Tibial artery (tissue), 4 donors: ENCODE data around the gene FBN1.

Experiments used
- DNase-seq, 2 donors: peaks; one replicate each; pipeline ENCODE4 v3.0.0-alpha.2; 2019
- H3K27ac ChIP-seq, 2 donors: fragments of 200-600 bp; sonication (generic) in 1 of 2; 1 replicate in 1 of 2; 2 replicates in 1 of 2; pipeline ENCODE4 v1.5.1; 2018 to 2019; ENCODE audit warnings: mild to moderate bottlenecking in 1 of 2
- H3K27me3 ChIP-seq, 2 donors: fragments of 200-600 bp; sonication (generic) in 1 of 2; one replicate each; pipeline versions ENCODE4 v1.5.1 to v1.6.0; 2016 to 2019
- H3K36me3 ChIP-seq, 3 donors: fragments of 200-600 bp; sonication (generic) in 2 of 3; one replicate each; pipeline ENCODE4 v1.5.1; 2016 to 2019; ENCODE audit warnings: mild to moderate bottlenecking in 2 of 3
- H3K4me1 ChIP-seq, 4 donors: fragments of 200-600 bp; sonication (generic) in 2 of 4; 1 replicate in 3 of 4; 2 replicates in 1 of 4; pipeline ENCODE4 v1.5.1; 2016 to 2019
- H3K4me3 ChIP-seq, 2 donors: fragments of 200-600 bp; sonication (generic) in 1 of 2; 1 replicate in 1 of 2; 2 replicates in 1 of 2; pipeline ENCODE4 v1.5.1; 2018 to 2019; ENCODE audit warnings: mild to moderate bottlenecking in 2 of 2
- H3K9me3 ChIP-seq, 3 donors: fragments of 200-600 bp; sonication (generic) in 1 of 3; one replicate each; pipeline ENCODE4 v1.5.1; 2016 to 2019
- intact Hi-C: fragments of 100-400 bp; cut with DNase I; formaldehyde crosslinking; loops from one replicate; pipeline ENCODE4 v1.15.0; 2023; ENCODE audit warnings: low total_unique reads
- TF ChIP-seq, protein P1 (sequence below), 2 experiments: fragments of 200-600 bp in 1 of 2; fragments of 450-650 bp in 1 of 2; IDR thresholded peaks; one replicate each; pipeline ENCODE4 v1.5.1; 2017 to 2019; ENCODE audit warnings: antibody characterized with exemption in 2 of 2, mild to moderate bottlenecking in 1 of 2, moderate library complexity in 1 of 2

The FBN1 gene

GRCh38 chr15:48681353-48681752 is 35.8 kb upstream of the FBN1 start:
- Histone ChIP-seq H3K4me1 (no peaks in the 10 kb centered on the region), H3K36me3 (no peaks in the 10 kb centered on the region), H3K9me3 (no peaks in the 10 kb centered on the region), H3K27me3 (no peaks in the 10 kb centered on the region), H3K27ac (no peak overlapping the region), H3K4me3 (no peak overlapping the region)
- DNase-seq: no peak
- intact Hi-C loops: no loop called here
- TF ChIP-seq, protein P1, sequence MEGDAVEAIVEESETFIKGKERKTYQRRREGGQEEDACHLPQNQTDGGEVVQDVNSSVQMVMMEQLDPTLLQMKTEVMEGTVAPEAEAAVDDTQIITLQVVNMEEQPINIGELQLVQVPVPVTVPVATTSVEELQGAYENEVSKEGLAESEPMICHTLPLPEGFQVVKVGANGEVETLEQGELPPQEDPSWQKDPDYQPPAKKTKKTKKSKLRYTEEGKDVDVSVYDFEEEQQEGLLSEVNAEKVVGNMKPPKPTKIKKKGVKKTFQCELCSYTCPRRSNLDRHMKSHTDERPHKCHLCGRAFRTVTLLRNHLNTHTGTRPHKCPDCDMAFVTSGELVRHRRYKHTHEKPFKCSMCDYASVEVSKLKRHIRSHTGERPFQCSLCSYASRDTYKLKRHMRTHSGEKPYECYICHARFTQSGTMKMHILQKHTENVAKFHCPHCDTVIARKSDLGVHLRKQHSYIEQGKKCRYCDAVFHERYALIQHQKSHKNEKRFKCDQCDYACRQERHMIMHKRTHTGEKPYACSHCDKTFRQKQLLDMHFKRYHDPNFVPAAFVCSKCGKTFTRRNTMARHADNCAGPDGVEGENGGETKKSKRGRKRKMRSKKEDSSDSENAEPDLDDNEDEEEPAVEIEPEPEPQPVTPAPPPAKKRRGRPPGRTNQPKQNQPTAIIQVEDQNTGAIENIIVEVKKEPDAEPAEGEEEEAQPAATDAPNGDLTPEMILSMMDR (IDR thresholded peaks at IDR 0.05): no peak

DNA sequence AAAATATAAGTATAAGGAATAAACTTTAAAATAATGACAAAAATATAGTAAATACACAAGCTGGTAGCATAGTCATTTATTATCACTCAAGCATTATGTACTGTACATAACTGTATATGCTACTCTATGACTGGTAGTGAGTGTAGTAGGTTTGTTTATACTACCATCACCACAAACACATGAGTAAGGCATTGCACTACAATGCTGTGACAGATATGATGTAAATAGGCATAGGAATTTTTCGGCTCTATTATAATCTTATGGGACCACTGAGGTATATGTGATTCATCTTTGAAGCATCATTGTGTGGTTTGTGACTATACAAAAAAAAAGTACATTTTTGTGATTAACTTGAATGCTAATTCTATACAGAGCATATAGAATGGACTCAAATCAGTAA is 35.3 kb upstream of the FBN1 start:
- Histone ChIP-seq H3K27me3 (no peaks in the 10 kb centered on the region), H3K36me3 (no peaks in the 10 kb centered on the region), H3K9me3 (no peaks in the 10 kb centered on the region), H3K4me3 (no peak overlapping the region), H3K27ac (no peak overlapping the region), H3K4me1 (no peaks in the 10 kb centered on the region)
- intact Hi-C loops: no loop called here
- DNase-seq: no peak
- TF ChIP-seq, protein P1 (IDR thresholded peaks at IDR 0.05): no peak

- intact Hi-C loops: no loop called here
- Histone ChIP-seq H3K4me3 (no peak overlapping the region), H3K4me1 (no peaks in the 10 kb centered on the region), H3K27me3 (no peaks in the 10 kb centered on the region), H3K27ac (no peak overlapping the region), H3K9me3 (no peaks in the 10 kb centered on the region), H3K36me3 (no peaks in the 10 kb centered on the region)
- DNase-seq: no peak
- TF ChIP-seq, protein P1 (IDR thresholded peaks at IDR 0.05): no peak
Observed at GRCh38 chr15:48679952-48680351, 34.4 kb upstream of the FBN1 start.

DNA sequence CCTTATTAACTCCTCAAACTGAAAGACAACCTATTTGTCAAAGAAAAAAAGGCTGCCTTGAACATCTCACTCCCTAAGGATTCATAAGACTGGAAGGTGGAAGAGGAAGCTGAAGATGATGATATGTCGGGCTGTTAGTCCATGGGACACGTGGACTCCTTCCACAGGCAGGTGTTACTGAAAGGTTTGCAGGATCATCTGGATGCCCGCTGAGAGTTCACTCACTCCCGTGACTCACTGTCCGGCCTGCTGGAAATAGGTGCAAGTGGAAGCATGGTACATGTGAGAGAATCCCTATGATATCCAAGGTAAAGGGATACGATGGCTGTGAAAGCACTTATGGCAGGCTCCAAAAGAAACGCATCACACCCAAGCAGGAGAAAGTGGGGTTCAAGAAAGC is 33.3 kb upstream of the FBN1 start:
- Histone ChIP-seq H3K27me3 (no peaks in the 10 kb centered on the region), H3K4me3 (no peak overlapping the region), H3K4me1 (no peaks in the 10 kb centered on the region), H3K9me3 (no peaks in the 10 kb centered on the region), H3K27ac (no peak overlapping the region), H3K36me3 (no peaks in the 10 kb centered on the region)
- no peak for DNase-seq
- intact Hi-C loops: no loop called here
- TF ChIP-seq, protein P1 (IDR thresholded peaks at IDR 0.05): no peak

- no peaks in the 10 kb centered on the region for H3K36me3 ChIP-seq
- no peaks in the 10 kb centered on the region for H3K4me1 ChIP-seq
- no peak overlapping the region for H3K4me3 ChIP-seq
- no peak for DNase-seq
- no peaks in the 10 kb centered on the region for H3K9me3 ChIP-seq
- intact Hi-C loops: no loop called here
- H3K27ac ChIP-seq: no peak overlapping the region
- TF ChIP-seq, protein P1 (IDR thresholded peaks at IDR 0.05): no peak
- H3K27me3 ChIP-seq: no peaks in the 10 kb centered on the region
Observed at GRCh38 chr15:48677821-48678220, 32.3 kb upstream of the FBN1 start.

DNA sequence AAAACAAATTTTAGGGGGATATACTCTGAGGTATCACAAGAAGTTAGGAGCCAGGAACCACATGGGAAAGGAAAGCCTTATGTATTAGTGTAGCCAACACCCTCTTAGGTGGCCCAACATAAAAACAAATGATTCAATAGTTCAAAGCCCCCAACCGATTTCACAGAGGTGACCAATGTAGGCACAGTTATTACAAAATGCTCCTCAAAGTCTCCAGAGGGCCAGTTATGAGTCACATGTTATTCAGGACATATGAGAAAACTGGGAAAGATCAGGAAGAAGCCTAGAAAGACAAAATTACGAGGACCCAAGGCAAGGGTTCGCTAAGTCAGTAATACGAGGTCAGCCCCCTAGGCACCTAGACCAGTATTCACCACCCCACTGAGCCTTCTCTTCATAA is 29.9 kb upstream of the FBN1 start:
- H3K27ac ChIP-seq: no peak overlapping the region

More for the DNA sequence above, 29.9 kb upstream of the FBN1 start:
- TF ChIP-seq, protein P1 (IDR thresholded peaks at IDR 0.05): no peak
- no peaks in the 10 kb centered on the region for H3K9me3 ChIP-seq
- no peak overlapping the region for H3K4me3 ChIP-seq
- intact Hi-C loops: no loop called here
- DNase-seq: no peak
- no peaks in the 10 kb centered on the region for H3K27me3 ChIP-seq
- H3K4me1 ChIP-seq: no peaks in the 10 kb centered on the region
- no peaks in the 10 kb centered on the region for H3K36me3 ChIP-seq
